H54 (cell line): ENCODE results near the gene FAM174A.
A peak's percentile ranks its signal among the peaks of the same experiment; 100 is the strongest.
"Not testable (repeated sequence)": the region's sequence is repeated elsewhere in the genome, so short reads cannot be mapped to it uniquely, and the experiment has no call there.

ENCODE experiments used
- DNase-seq: peaks from one replicate; pipeline ENCODE4 v3.0.0; 2011; ENCODE audit warnings: low spot score, mixed read lengths; ENCODE audit not compliant: insufficient read length
- FAIRE-seq: peaks from 3 replicates; lab custom pipeline; 2011; peaks lifted over from hg19 to GRCh38; lab: Jason Lieb, UNC
- POLR2A ChIP-seq: IDR thresholded peaks from 2 replicates; pipeline ENCODE4 v1.6.1; 2011; ENCODE audit warnings: low read depth, mild to moderate bottlenecking, low read length

The FAM174A gene

GRCh38 chr5:100595152-100595811 lies 60.1 kb downstream of the FAM174A start:
- no peak for TF ChIP-seq POLR2A
- FAIRE-seq, result peak; percentile 100
- DNase-seq, result peak; percentile 18

GRCh38 chr5:100595812-100596173 lies 60.6 kb downstream of the FAM174A start:
- DNase-seq (no peak), FAIRE-seq (peak; percentile 23)
- TF ChIP-seq POLR2A, result no peak

- DNase-seq, result no peak
- TF ChIP-seq POLR2A, result no peak
- no peak for FAIRE-seq
These were observed 63.3 kb downstream of the FAM174A start for GRCh38 chr5:100598446-100598845.

GRCh38 chr5:100600298-100600994 lies 65.3 kb downstream of the FAM174A start:
- no peak for TF ChIP-seq POLR2A
- DNase-seq, result no peak
- no peak for FAIRE-seq

- no peak for TF ChIP-seq POLR2A
- FAIRE-seq, result no peak
- DNase-seq, result no peak
These were observed 68.0 kb downstream of the FAM174A start for GRCh38 chr5:100603141-100603540.

- not testable (repeated sequence) for DNase-seq, FAIRE-seq
These were observed 68.8 kb downstream of the FAM174A start for GRCh38 chr5:100604021-100604420.

- no peak for FAIRE-seq
- DNase-seq, result no peak
- no peak for TF ChIP-seq POLR2A
These were observed 74.4 kb downstream of the FAM174A start for GRCh38 chr5:100609594-100609993.

- no peak for DNase-seq
- no peak for FAIRE-seq
- no peak for TF ChIP-seq POLR2A
These were observed 79.1 kb downstream of the FAM174A start for GRCh38 chr5:100614308-100614707.

GRCh38 chr5:100615362-100615761 lies 80.2 kb downstream of the FAM174A start:
- no peak for TF ChIP-seq POLR2A
- FAIRE-seq (no peak), DNase-seq (no peak)

GRCh38 chr5:100616291-100616690 lies 81.1 kb downstream of the FAM174A start:
- DNase-seq, result no peak

GRCh38 chr5:100616981-100617380 lies 81.8 kb downstream of the FAM174A start:
- no peak for TF ChIP-seq POLR2A
- no peak for FAIRE-seq
- no peak for DNase-seq

More at GRCh38 chr5:100616291-100616690, 81.1 kb downstream of the FAM174A start:
- FAIRE-seq, result no peak
- no peak for TF ChIP-seq POLR2A

GRCh38 chr5:100623719-100624118 lies 88.5 kb downstream of the FAM174A start:
- DNase-seq (no peak), FAIRE-seq (peak; percentile 82)
- TF ChIP-seq POLR2A, result no peak

GRCh38 chr5:100634937-100635534 lies 99.9 kb downstream of the FAM174A start:
- FAIRE-seq (no peak), DNase-seq (no peak)
- no peak for TF ChIP-seq POLR2A
